ENCODE measurements around the gene NTN1.

DNA sequence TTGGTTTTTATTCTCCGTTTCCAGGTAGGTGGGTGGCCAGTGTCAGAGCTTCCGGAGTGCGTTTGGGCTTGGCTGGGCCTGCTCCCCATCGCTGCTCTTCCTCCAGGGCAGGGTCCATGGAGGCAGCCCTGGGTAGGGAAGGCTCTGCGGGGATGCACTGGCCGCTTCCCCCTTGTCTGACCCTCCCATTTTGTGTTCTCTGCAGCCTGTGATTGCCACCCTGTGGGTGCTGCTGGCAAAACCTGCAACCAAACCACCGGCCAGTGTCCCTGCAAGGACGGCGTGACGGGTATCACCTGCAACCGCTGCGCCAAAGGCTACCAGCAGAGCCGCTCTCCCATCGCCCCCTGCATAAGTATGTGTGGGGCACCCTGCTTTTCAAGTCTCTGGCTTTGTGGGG lies 158.3 kb downstream of the NTN1 start:
- TF ChIP-seq CTCF (IDR thresholded peaks at IDR 0.05; ENCODE audit: low read length) (no peak), EZH2 (IDR thresholded peaks at IDR 0.05; ENCODE audit: borderline replicate concordance, low read length) (no peak)

Data from OCI-LY1 (cell line).